Erythroblast (primary cell): ENCODE measurements around the gene NUDCD3.

Experiments used
- GATA1 ChIP-seq: IDR thresholded peaks from 2 replicates; pipeline ENCODE4 v1.6.1; 2011; ENCODE audit warnings: low read depth, mild to moderate bottlenecking, control low read depth, low read length, moderate library complexity
- POLR2A ChIP-seq: IDR thresholded peaks from 2 replicates; pipeline ENCODE4 v1.6.1; 2011; ENCODE audit warnings: mild to moderate bottlenecking, low read length

- no peak for TF ChIP-seq POLR2A
- no peak for TF ChIP-seq GATA1
Measured at GRCh38 chr7:44353668-44354067, 136.8 kb downstream of the NUDCD3 start.
